Gastroesophageal sphincter (tissue), 3 donors: ENCODE results near the gene EVL.

Source experiments
- POLR2AphosphoS5 ChIP-seq: sonication (generic); formaldehyde crosslinking; IDR thresholded peaks from one replicate; pipeline ENCODE4 v1.6.1; 2017; ENCODE audit warnings: antibody characterized with exemption
- TF ChIP-seq, protein P1 (sequence below), 4 experiments: fragments of 200-600 bp in 2 of 4; fragments of 450-650 bp in 2 of 4; sonication (generic) in 1 of 4; IDR thresholded peaks; one replicate each; pipeline ENCODE4 v1.5.1; 2017 to 2019; ENCODE audit warnings: antibody characterized with exemption in 4 of 4, mild to moderate bottlenecking in 2 of 4, moderate library complexity in 2 of 4

DNA sequence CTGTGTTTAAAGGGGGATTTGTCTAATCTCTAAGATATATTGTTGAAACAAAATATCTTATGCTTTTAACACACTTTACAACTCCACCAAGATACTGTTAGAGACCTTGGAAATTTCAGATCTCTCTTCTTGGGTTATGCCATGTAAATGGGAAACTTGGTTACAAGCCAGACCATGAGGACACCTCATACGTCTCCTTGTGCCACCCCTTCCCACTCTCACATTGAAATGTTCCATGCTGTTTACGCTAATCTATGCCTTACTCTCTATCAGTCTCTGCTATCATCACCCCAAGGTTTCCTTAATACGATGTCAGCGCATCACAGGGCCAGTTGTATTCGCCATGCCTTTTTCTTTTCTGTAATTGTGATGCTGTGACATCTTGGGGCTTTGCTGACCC, 107.6 kb downstream of the EVL start:
- TF ChIP-seq, protein P1, sequence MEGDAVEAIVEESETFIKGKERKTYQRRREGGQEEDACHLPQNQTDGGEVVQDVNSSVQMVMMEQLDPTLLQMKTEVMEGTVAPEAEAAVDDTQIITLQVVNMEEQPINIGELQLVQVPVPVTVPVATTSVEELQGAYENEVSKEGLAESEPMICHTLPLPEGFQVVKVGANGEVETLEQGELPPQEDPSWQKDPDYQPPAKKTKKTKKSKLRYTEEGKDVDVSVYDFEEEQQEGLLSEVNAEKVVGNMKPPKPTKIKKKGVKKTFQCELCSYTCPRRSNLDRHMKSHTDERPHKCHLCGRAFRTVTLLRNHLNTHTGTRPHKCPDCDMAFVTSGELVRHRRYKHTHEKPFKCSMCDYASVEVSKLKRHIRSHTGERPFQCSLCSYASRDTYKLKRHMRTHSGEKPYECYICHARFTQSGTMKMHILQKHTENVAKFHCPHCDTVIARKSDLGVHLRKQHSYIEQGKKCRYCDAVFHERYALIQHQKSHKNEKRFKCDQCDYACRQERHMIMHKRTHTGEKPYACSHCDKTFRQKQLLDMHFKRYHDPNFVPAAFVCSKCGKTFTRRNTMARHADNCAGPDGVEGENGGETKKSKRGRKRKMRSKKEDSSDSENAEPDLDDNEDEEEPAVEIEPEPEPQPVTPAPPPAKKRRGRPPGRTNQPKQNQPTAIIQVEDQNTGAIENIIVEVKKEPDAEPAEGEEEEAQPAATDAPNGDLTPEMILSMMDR (IDR thresholded peaks at IDR 0.05): no peak
- TF ChIP-seq POLR2AphosphoS5: no peak
